GM19467 (cell line): Measurements from ENCODE around the gene CEP250.

Experiments used
- ATAC-seq: cut with Tn5 transposase; IDR thresholded peaks from one replicate; pipeline ENCODE4 v1.9.1; 2021; ENCODE audit warnings: mild to moderate bottlenecking, moderate library complexity; ENCODE audit not compliant: unreplicated experiment

The CEP250 gene

DNA sequence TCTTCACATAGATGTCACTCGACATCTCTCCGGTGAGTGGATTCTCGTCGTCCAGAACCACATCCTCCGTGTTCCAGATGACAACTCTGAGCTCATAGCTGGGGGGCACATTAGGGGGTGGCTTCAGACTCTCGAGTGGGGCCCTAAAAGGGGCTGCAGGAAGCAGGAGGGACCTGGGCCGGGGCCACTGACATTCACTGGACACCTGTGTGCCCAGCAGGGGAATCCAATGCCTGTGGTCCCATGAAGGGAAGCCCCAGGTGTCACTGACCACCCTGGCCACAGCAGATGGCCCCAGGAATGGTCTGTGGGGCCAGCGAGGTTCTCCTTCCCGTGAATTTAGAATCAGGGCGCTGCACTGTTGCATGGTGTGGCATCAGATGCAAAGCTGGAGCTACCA, 105.1 kb downstream of the CEP250 start:
- no peak for ATAC-seq

DNA sequence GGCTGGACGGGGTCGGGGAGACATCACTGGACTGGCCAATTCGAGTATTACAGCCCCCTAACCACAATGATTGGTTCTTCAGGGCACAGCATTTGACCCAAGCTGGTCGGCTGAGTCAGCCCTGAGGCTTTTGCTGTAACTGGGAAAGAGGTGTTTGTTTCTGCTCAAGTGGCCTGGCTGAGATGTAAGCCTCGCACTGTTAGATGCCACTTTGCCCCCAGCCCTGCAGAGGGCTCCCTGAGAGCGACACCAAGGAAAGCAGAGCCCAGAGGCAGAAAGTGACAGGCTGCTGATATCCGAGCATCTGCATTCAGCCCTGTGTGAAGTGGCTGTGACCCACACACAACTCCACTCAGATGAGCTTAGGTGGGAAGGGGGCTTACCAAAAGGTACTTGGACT, 105.9 kb downstream of the CEP250 start:
- ATAC-seq, result no peak

DNA sequence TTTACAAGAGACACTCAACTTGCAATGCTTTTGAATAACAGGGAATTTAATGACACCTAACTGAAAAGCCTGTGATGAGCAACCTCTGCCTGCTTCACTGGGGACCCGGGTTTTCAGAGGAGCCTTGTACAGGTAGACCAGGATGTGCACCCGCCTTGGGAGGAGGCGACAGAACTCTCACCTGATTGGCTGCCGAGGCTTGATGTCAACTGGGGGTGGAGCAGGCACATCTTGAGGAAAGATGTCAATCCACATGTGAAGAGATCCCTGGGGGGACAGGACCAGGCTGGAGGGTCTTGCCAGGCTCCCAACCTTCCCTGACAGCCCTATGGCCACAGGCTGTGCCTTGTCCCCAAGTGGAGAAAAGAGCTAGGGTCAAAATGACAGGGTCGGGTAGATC, 106.3 kb downstream of the CEP250 start:
- no peak for ATAC-seq

- ATAC-seq, result no peak
Measured at GRCh38 chr20:35562541-35563110, 107.2 kb downstream of the CEP250 start.

DNA sequence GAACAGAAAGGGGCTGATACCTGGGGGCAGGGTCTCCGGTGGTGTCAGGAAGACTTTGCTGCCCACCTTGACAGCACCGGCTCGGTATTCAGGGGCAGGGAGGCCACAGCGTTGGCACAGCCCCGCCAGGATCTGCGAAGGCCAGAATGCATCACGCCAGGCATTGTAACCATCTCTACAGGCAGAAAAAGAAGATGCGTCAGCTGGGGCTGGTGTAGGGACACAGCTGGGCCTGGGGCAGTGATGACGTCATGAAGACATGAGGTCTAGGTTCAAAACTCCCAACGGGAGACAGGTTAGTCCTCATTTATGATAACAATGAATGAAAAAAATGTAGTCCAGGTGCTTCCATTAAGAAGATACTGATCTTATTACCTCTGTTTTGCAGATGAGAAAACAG, 108.4 kb downstream of the CEP250 start:
- ATAC-seq, result no peak

DNA sequence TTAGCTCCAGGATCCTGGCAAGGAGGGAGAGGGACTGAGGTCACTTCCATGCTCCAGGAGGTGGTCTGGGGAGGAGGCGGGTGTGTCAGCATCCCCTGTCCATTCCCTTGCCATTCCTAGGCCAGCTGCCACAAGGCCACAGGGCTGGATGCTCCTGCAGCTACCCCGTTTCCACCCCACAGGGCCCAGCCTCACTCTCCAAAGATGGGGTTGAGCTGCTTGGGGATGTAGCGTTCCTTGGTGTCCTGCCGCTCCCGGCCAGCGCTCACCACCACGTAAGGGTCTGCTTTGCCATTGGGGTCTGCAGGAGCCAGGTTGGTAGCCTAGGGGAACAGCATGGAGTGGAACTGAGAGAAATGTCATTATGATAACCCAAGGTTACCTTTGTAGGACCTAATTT, 109.5 kb downstream of the CEP250 start:
- ATAC-seq, result no peak

GRCh38 chr20:35568645-35569044, 113.2 kb downstream of the CEP250 start:
- no peak for ATAC-seq
